HCT116 (cell line): ENCODE measurements around the gene YBX1. TPM values are rescaled to one million over a fixed set of nuclear protein-coding genes. Genes with fewer than 3 reads are reported as not detected.

Source experiments
- ATAC-seq: fragments of 200-7000 bp; cut with Tn5 transposase; 2 replicates; pipeline ENCODE4 v1.9.1; 2020; ENCODE audit warnings: mild to moderate bottlenecking, moderate library complexity
- BruUV-seq: library from RNA; stranded (reverse); fragments of 400-500 nt; replicated peaks from 2 replicates; lab custom pipeline; 2021; lab: Mats Ljungman, UMichigan
- CTCF ChIA-PET: fragments of 300-600 bp; sonication (Branson Sonifier 250); formaldehyde crosslinking; loops from one replicate; lab custom pipeline; 2021; ENCODE audit warnings: antibody characterized with exemption; lab: Charles Lee
- POLR2A ChIA-PET: fragments of 300-600, 350-600 bp; sonication (Branson Sonifier 250); formaldehyde crosslinking; loops from one replicate; lab custom pipeline; 2021; ENCODE audit warnings: antibody characterized with exemption; lab: Charles Lee
- RAD21 ChIA-PET, 2 experiments: fragments of 300-600 bp; sonication (Branson Sonifier 250); formaldehyde crosslinking; loops; one replicate each; lab custom pipeline; 2023; ENCODE audit warnings: low total read pairs in 2 of 2; ENCODE audit not compliant: uncharacterized antibody in 2 of 2, unreplicated experiment in 2 of 2, low non-redundant PET in 1 of 2; lab: Charles Lee
- DNase-seq: peaks from one replicate; pipeline ENCODE4 v3.0.0-alpha.2; 2010; ENCODE audit warnings: low read depth, low spot score
- H2AFZ ChIP-seq: fragments of 200-600 bp; shearing (Covaris generic), sonication (generic); 2 replicates; pipeline ENCODE4 v1.6.1; 2017; ENCODE audit warnings: low read depth, mixed run types, mixed read lengths, antibody characterized with exemption, low read length; ENCODE audit not compliant: poor library complexity, severe bottlenecking
- H3K27ac ChIP-seq: 2 replicates; pipeline ENCODE4 v1.5.1; 2012; ENCODE audit warnings: low read depth, low read length
- H3K27me3 ChIP-seq: fragments of 200-600 bp; sonication (generic); 2 replicates; pipeline ENCODE4 v1.6.1; 2016; ENCODE audit warnings: mixed run types, low read length, mixed read lengths; ENCODE audit not compliant: insufficient read depth
- H3K36me3 ChIP-seq, 2 experiments: fragments of 200-500 bp in 1 of 2; fragments of 200-600 bp in 1 of 2; sonication (Bioruptor generic) in 1 of 2; sonication (generic) in 1 of 2; 2 replicates each; pipeline versions ENCODE4 v1.5.1 to v1.6.1; 2014 to 2016; ENCODE audit warnings: low read length in 2 of 2, inconsistent platforms in 1 of 2, mixed read lengths in 1 of 2, mixed run types in 1 of 2; ENCODE audit not compliant: insufficient read depth in 2 of 2, control insufficient read depth in 1 of 2
- H3K4me1 ChIP-seq, 2 experiments: fragments of 200-600 bp in 1 of 2; sonication (generic) in 1 of 2; 2 replicates each; pipeline versions ENCODE4 v1.5.1 to v1.6.1; 2012 to 2017; ENCODE audit warnings: low read length in 2 of 2, inconsistent platforms in 1 of 2, mild to moderate bottlenecking in 1 of 2, mixed read lengths in 1 of 2, mixed run types in 1 of 2, moderate library complexity in 1 of 2; ENCODE audit not compliant: insufficient read depth in 2 of 2, control insufficient read depth in 1 of 2
- H3K4me2 ChIP-seq: fragments of 200-600 bp; sonication (generic); 2 replicates; pipeline ENCODE4 v1.6.1; 2017; ENCODE audit warnings: mixed run types, low read length, mixed read lengths
- H3K4me3 ChIP-seq, 2 experiments: fragments of 200-600 bp in 1 of 2; sonication (generic) in 1 of 2; replicated peaks in 1 of 2; 2 replicates each; pipeline ENCODE4 v1.5.1; 2011 to 2016; ENCODE audit warnings: low read length in 2 of 2, control low read depth in 1 of 2, low read depth in 1 of 2, mild to moderate bottlenecking in 1 of 2, mixed read lengths in 1 of 2, mixed run types in 1 of 2
- H3K79me2 ChIP-seq: fragments of 200-600 bp; sonication (generic); 2 replicates; pipeline ENCODE4 v1.6.1; 2017; ENCODE audit warnings: mild to moderate bottlenecking, mixed run types, low read length, moderate library complexity, mixed read lengths; ENCODE audit not compliant: insufficient read depth
- H3K9ac ChIP-seq: fragments of 200-600 bp; sonication (generic); 2 replicates; pipeline ENCODE4 v1.6.1; 2016; ENCODE audit warnings: low read length, mixed read lengths
- H3K9me2 ChIP-seq: fragments of 200-600 bp; sonication (generic), shearing (Covaris generic); 2 replicates; pipeline ENCODE4 v1.6.1; 2017; ENCODE audit warnings: mixed run types, mild to moderate bottlenecking, moderate library complexity; ENCODE audit not compliant: insufficient read depth
- H3K9me3 ChIP-seq, 2 experiments: fragments of 200-500 bp in 1 of 2; fragments of 200-600 bp in 1 of 2; sonication (Bioruptor generic) in 1 of 2; sonication (generic) in 1 of 2; 2 replicates each; pipeline ENCODE4 v1.6.1; 2014 to 2017; ENCODE audit warnings: low read length in 2 of 2, mixed read lengths in 2 of 2, inconsistent platforms in 1 of 2, low read depth in 1 of 2, mild to moderate bottlenecking in 1 of 2, mixed run types in 1 of 2, moderate library complexity in 1 of 2; ENCODE audit not compliant: control insufficient read depth in 1 of 2, insufficient read depth in 1 of 2
- H4K20me1 ChIP-seq: fragments of 200-600 bp; sonication (generic), shearing (Covaris generic); 2 replicates; pipeline ENCODE4 v1.6.1; 2017; ENCODE audit warnings: mixed run types, mild to moderate bottlenecking, moderate library complexity; ENCODE audit not compliant: insufficient read depth
- ELF1 ChIP-seq: IDR thresholded peaks from 2 replicates; pipeline ENCODE4 v1.6.1; 2012; ENCODE audit warnings: low read depth, borderline replicate concordance
- EZH2 ChIP-seq: fragments of 200-600 bp; sonication (generic); IDR thresholded peaks from 2 replicates; pipeline ENCODE4 v1.6.1; 2017; ENCODE audit warnings: antibody characterized with exemption, mixed run types
- SP1 ChIP-seq: IDR thresholded peaks from 2 replicates; pipeline ENCODE4 v1.6.1; 2012; ENCODE audit warnings: low read depth
- SRF ChIP-seq: IDR thresholded peaks from 2 replicates; pipeline ENCODE4 v1.6.1; 2012; ENCODE audit warnings: low read depth
- YY1 ChIP-seq: IDR thresholded peaks from 2 replicates; pipeline ENCODE4 v1.6.1; 2011; ENCODE audit warnings: low read length, low read depth, moderate library complexity, mild to moderate bottlenecking; ENCODE audit not compliant: insufficient replicate concordance; ENCODE audit errors: extremely low read depth
- intact Hi-C: fragments of 100-400 bp; cut with micrococcal nuclease; formaldehyde crosslinking; loops from 2 replicates; pipeline ENCODE4 v1.10.0; 2022
- total RNA-seq: library from RNA; stranded (reverse); gene quantifications from one replicate; pipeline ENCODE4 v1.2.1, GENCODE V29; 2021; ENCODE audit not compliant: unreplicated experiment
- TF ChIP-seq, protein P1 (sequence below): IDR thresholded peaks from 2 replicates; pipeline ENCODE4 v1.6.1; 2012

Gene YBX1
- total RNA-seq, 1 experiment from 2014 or later, result 1,009 TPM

DNA sequence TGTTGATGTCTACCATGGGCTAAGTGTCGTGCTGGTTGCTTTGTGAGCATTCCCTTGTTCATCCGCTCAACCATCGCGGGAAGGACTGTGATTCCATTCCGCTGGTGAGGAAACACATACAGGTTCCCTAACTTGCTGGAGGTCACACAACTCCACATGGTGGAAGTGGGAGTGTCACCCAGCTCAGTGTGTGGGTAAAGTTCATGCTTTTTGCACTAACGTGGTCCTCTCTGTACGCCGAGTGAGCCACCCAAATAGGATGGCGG is 61.9 kb downstream of the YBX1 start:
- RAD21 ChIA-PET, result no interaction called here

DNA sequence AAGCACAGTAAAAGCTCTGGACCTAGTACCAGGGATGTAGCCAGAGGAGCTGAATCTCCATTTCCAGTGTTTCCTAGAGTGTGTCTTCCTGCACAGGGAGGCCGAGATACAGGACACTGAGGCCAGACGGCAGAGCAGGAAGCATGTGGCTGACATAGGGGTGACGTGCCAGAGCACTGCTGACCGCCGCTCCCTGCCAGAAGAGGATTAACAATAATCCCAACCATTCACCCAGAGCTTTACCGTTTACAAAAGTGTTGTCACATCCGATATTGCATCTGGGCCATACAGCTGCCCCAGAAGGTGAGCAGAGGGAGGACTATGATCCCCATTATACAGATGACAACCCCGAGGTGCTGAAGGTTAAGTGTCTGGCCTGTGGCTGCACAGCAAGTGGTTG is 63.6 kb downstream of the YBX1 start:
- no peak for ATAC-seq
- intact Hi-C loops, result loop anchor here (2.0 kb wide), 1 partner anchor 167 kb away; no protein-coding TSS in a partner anchor

More for the DNA sequence above, 61.9 kb downstream of the YBX1 start:
- POLR2A ChIA-PET, result no interaction called here
- Histone ChIP-seq H3K4me3 (no peak overlapping the region), H3K79me2 (no peaks in the 10 kb centered on the region), H3K9me3 (no peaks in the 10 kb centered on the region), H2AFZ (no peak overlapping the region), H3K27me3 (no peaks in the 10 kb centered on the region), H3K4me2 (no peak overlapping the region), H4K20me1 (no peaks in the 10 kb centered on the region), H3K27ac (no peak overlapping the region), H3K9ac (no peak overlapping the region), H3K9me2 (no peaks in the 10 kb centered on the region)
- intact Hi-C loops, result no loop called here
- CTCF ChIA-PET, result interaction anchor here (1.0 kb wide), 2 partner anchors 22 to 330 kb away, joined by 3 to 5 read pairs; no protein-coding TSS in a partner anchor
- BruUV-seq, result no TSS peak
- no peak for DNase-seq
- TF ChIP-seq SP1 (no peak), YY1 (no peak), SRF (no peak), ELF1 (no peak)
- TF ChIP-seq, protein P1, sequence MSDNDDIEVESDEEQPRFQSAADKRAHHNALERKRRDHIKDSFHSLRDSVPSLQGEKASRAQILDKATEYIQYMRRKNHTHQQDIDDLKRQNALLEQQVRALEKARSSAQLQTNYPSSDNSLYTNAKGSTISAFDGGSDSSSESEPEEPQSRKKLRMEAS, result no peak
- TF ChIP-seq, all 23 proteins: peak for 0
- Histone ChIP-seq H3K4me1 (no peaks in the 10 kb centered on the region), H3K36me3 (no peaks in the 10 kb centered on the region)
- no peak for ATAC-seq

More for the DNA sequence above, 63.6 kb downstream of the YBX1 start:
- DNase-seq, result no peak
- POLR2A ChIA-PET, result no interaction called here
- Histone ChIP-seq H3K4me3 (no peak overlapping the region), H3K27ac (no peak overlapping the region), H3K4me2 (no peak overlapping the region), H3K9me2 (no peaks in the 10 kb centered on the region), H3K4me1 (no peaks in the 10 kb centered on the region), H3K36me3 (peaks cover 0 to 8% of the 10 kb centered on the region in 2 experiments; a peak in 1 of 4 replicates), H4K20me1 (no peaks in the 10 kb centered on the region), H3K27me3 (no peaks in the 10 kb centered on the region), H3K9ac (no peak overlapping the region), H3K79me2 (no peaks in the 10 kb centered on the region), H2AFZ (no peak overlapping the region), H3K9me3 (no peaks in the 10 kb centered on the region)
- CTCF ChIA-PET, result interaction anchor here (0.6 to 2.8 kb wide), 3 partner anchors 11 to 168 kb away, joined by 3 to 12 read pairs (median 5); no protein-coding TSS in a partner anchor
- TF ChIP-seq YY1, result no peak
- no peak for TF ChIP-seq EZH2
- RAD21 ChIA-PET, result interaction anchor here in 1 of 2 experiments (0.6 kb wide), 1 partner anchor 21 kb away, joined by 5 read pairs; the partner anchor contains the start of genes C1orf50 and P3H1
- no TSS peak for BruUV-seq
